ENCODE measurements around the gene PRKG1.

Gene PRKG1

GRCh38 chr10:51147644-51148399 lies 73.5 kb downstream of the PRKG1 start:
- no peaks in the 10 kb centered on the region for H3K27me3 ChIP-seq (ENCODE audit: insufficient read depth, poor library complexity, severe bottlenecking)
- TF ChIP-seq REST (IDR thresholded peaks at IDR 0.05; ENCODE audit: insufficient replicate concordance, low read depth) (no peak), POLR2AphosphoS5 (IDR thresholded peaks at IDR 0.05; ENCODE audit: low read depth) (no peak), SPI1 (IDR thresholded peaks at IDR 0.05; ENCODE audit: borderline replicate concordance, low read depth) (no peak), GABPA (IDR thresholded peaks at IDR 0.05; ENCODE audit: low read depth) (no peak), CTCF (IDR thresholded peaks at IDR 0.05; ENCODE audit: insufficient read depth, low read length) (no peak)
- no peak overlapping the region for H3K27ac ChIP-seq (replicated peaks)
- H3K4me3 ChIP-seq (replicated peaks; ENCODE audit: insufficient read depth, low read length): no peak overlapping the region
- DNase-seq (ENCODE audit: low read depth in 1 of 2, low spot score in 1 of 2): no peak

- no peaks in the 10 kb centered on the region for H3K27me3 ChIP-seq (ENCODE audit: insufficient read depth, poor library complexity, severe bottlenecking)
- H3K27ac ChIP-seq (replicated peaks): no peak overlapping the region
- TF ChIP-seq SPI1 (IDR thresholded peaks at IDR 0.05; ENCODE audit: borderline replicate concordance, low read depth) (no peak), POLR2AphosphoS5 (IDR thresholded peaks at IDR 0.05; ENCODE audit: low read depth) (no peak), REST (IDR thresholded peaks at IDR 0.05; ENCODE audit: insufficient replicate concordance, low read depth) (no peak), GABPA (IDR thresholded peaks at IDR 0.05; ENCODE audit: low read depth) (no peak), CTCF (IDR thresholded peaks at IDR 0.05; ENCODE audit: insufficient read depth, low read length) (no peak)
- H3K4me3 ChIP-seq (replicated peaks; ENCODE audit: insufficient read depth, low read length): no peak overlapping the region
- no peak for DNase-seq (ENCODE audit: low read depth in 1 of 2, low spot score in 1 of 2)
These were observed 82.6 kb downstream of the PRKG1 start for GRCh38 chr10:51156926-51157325.

GRCh38 chr10:51158832-51159231 lies 84.5 kb downstream of the PRKG1 start:
- no peak overlapping the region for H3K27ac ChIP-seq (replicated peaks)
- TF ChIP-seq POLR2AphosphoS5 (IDR thresholded peaks at IDR 0.05; ENCODE audit: low read depth) (no peak), GABPA (IDR thresholded peaks at IDR 0.05; ENCODE audit: low read depth) (no peak), REST (IDR thresholded peaks at IDR 0.05; ENCODE audit: insufficient replicate concordance, low read depth) (no peak), SPI1 (IDR thresholded peaks at IDR 0.05; ENCODE audit: borderline replicate concordance, low read depth) (no peak), CTCF (IDR thresholded peaks at IDR 0.05; ENCODE audit: insufficient read depth, low read length) (no peak)
- no peaks in the 10 kb centered on the region for H3K27me3 ChIP-seq (ENCODE audit: insufficient read depth, poor library complexity, severe bottlenecking)
- no peak for DNase-seq (ENCODE audit: low read depth in 1 of 2, low spot score in 1 of 2)
- no peak overlapping the region for H3K4me3 ChIP-seq (replicated peaks; ENCODE audit: insufficient read depth, low read length)

Data from HL-60 (cell line).